ENCODE data around the gene SLC66A2. TPM values are rescaled to one million over a fixed set of nuclear protein-coding genes. Genes with fewer than 3 reads are reported as not detected.

SLC66A2 gene
- total and polyA plus RNA-seq, 2 of the 13 experiments (the other 11 are each of a cell fraction or from before 2014, with no cell fraction given) = 33.5 to 41.9 TPM

DNA sequence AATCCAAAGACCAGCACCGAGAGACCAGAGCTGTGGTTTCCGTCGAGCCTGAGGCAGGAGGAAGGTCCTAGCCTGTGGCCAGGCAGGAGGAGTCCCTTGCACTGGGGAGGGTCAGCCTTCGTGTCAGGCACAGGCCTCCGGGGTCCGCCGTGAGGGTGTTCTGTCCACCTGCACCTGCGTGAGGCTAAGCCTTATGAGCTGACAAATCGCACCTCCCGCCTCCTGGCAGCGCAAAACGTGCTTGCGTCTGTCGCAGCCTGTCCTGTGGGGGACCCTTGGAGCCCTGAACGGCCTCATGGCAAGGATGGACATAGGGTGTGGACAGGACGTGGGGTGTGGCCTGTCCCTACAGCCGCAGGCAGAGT is 80.4 kb downstream of the SLC66A2 start:
- intact Hi-C loops (cut with micrococcal nuclease; ENCODE audit: unreplicated experiment) = no loop called here
- Histone ChIP-seq H3K4me2 (ENCODE audit: low read depth, low read length) (no peak overlapping the region), H4K20me1 (ENCODE audit: insufficient read depth, low read length) (no peaks in the 10 kb centered on the region), H3K36me3 (replicated peaks in 1 of 2; ENCODE audit: control insufficient read depth in 1 of 2, insufficient read depth in 2 of 2, low read length in 2 of 2) (no peaks in the 10 kb centered on the region), H3K4me1 (ENCODE audit: insufficient read depth, low read length) (peaks cover 8% of the 10 kb centered on the region), H3K79me2 (ENCODE audit: insufficient read depth, low read length) (no peaks in the 10 kb centered on the region), H3K9ac (ENCODE audit: insufficient read depth, low read depth, low read length) (no peak overlapping the region), H2AFZ (ENCODE audit: low read length) (no peak overlapping the region), H3K9me3 (ENCODE audit: low read length) (no peaks in the 10 kb centered on the region), H3K27ac (ENCODE audit: extremely low read length, insufficient read depth, low read length) (no peak overlapping the region), H3K4me3 (replicated peaks in 1 of 3; ENCODE audit: insufficient read depth in 1 of 3, low read depth in 2 of 3, low read length in 3 of 3) (no peak overlapping the region), H3K27me3 (ENCODE audit: control insufficient read depth in 1 of 2, insufficient read depth in 2 of 2, low read length in 2 of 2) (peaks cover 16 to 79% of the 10 kb centered on the region in 2 experiments)
- TF ChIP-seq SP1 (IDR thresholded peaks at IDR 0.05) (no peak), SP1 (CRISPR knock-in tag; IDR thresholded peaks at IDR 0.05) (no peak), CEBPB (IDR thresholded peaks at IDR 0.05; ENCODE audit: borderline replicate concordance, low read depth, low read length) (no peak), ZBTB39 (CRISPR knock-in tag; IDR thresholded peaks at IDR 0.05) (no peak)
- BruUV-seq (replicated peaks) = no TSS peak
- in situ Hi-C loops (cut with HindIII; ENCODE audit: extremely low pct_ligation_motif_present, low pct_unique_long_range_greater_than_20kb) = no loop called here
- ChIA-PET POLR2A (no interaction called here), CTCF (ENCODE audit: low intra/inter-chr PET ratio, low total read pairs) (no interaction called here)
- FAIRE-seq (no peak), DNase-seq (ENCODE audit: low spot score) (no peak), ATAC-seq (no peak)
- 65% methylated on average over 6 of the region's 17 CpGs for WGBS (ENCODE audit: low lambda C conversion rate)

GRCh38 chr18:79870301-79871025 is 81.0 kb downstream of the SLC66A2 start:
- ChIA-PET CTCF (ENCODE audit: low intra/inter-chr PET ratio, low total read pairs) (no interaction called here), POLR2A (no interaction called here)
- no peak for ATAC-seq
- in situ Hi-C loops (cut with HindIII; ENCODE audit: extremely low pct_ligation_motif_present, low pct_unique_long_range_greater_than_20kb) (no loop called here), intact Hi-C loops (cut with micrococcal nuclease; ENCODE audit: unreplicated experiment) (no loop called here)
- no peaks in the 10 kb centered on the region for H3K9me3 ChIP-seq (ENCODE audit: low read length)
- no peak overlapping the region for H3K27ac ChIP-seq (ENCODE audit: extremely low read length, insufficient read depth, low read length)
- H2AFZ ChIP-seq (ENCODE audit: low read length) = no peak overlapping the region
- H3K36me3 ChIP-seq (replicated peaks in 1 of 2; ENCODE audit: control insufficient read depth in 1 of 2, insufficient read depth in 2 of 2, low read length in 2 of 2) = no peaks in the 10 kb centered on the region
- H3K27me3 ChIP-seq (ENCODE audit: control insufficient read depth in 1 of 2, insufficient read depth in 2 of 2, low read length in 2 of 2) = peaks cover 13 to 77% of the 10 kb centered on the region in 2 experiments
- H3K4me3 ChIP-seq (replicated peaks in 1 of 3; ENCODE audit: insufficient read depth in 1 of 3, low read depth in 2 of 3, low read length in 3 of 3) = no peak overlapping the region
- H3K79me2 ChIP-seq (ENCODE audit: insufficient read depth, low read length) = no peaks in the 10 kb centered on the region
- H3K9ac ChIP-seq (ENCODE audit: insufficient read depth, low read depth, low read length) = no peak overlapping the region
- WGBS (ENCODE audit: low lambda C conversion rate) = 24% methylated on average over 11 of the region's 19 CpGs
- H3K4me1 ChIP-seq (ENCODE audit: insufficient read depth, low read length) = peaks cover 8% of the 10 kb centered on the region
- BruUV-seq (replicated peaks) = no TSS peak
- H4K20me1 ChIP-seq (ENCODE audit: insufficient read depth, low read length) = no peaks in the 10 kb centered on the region
- H3K4me2 ChIP-seq (ENCODE audit: low read depth, low read length) = no peak overlapping the region
- no peak for FAIRE-seq
- 0 out of 2 replicates have a peak, but pooled peaks have one; percentile 20 for TF ChIP-seq CREB1 (IDR thresholded peaks at IDR 0.05)
- TF ChIP-seq CREB1 (CRISPR knock-in tag; IDR thresholded peaks at IDR 0.05) = no peak
- TF ChIP-seq CEBPB (IDR thresholded peaks at IDR 0.05; ENCODE audit: borderline replicate concordance, low read depth, low read length) = no peak
- DNase-seq (ENCODE audit: low spot score) = no peak
